ENCODE data around the gene PRKN. TPM values are rescaled to one million over a fixed set of nuclear protein-coding genes. Genes with fewer than 3 reads are reported as not detected.

The PRKN gene
- total RNA-seq, 2 donors from 2014 or later: 10.7 to 21.2 TPM

DNA sequence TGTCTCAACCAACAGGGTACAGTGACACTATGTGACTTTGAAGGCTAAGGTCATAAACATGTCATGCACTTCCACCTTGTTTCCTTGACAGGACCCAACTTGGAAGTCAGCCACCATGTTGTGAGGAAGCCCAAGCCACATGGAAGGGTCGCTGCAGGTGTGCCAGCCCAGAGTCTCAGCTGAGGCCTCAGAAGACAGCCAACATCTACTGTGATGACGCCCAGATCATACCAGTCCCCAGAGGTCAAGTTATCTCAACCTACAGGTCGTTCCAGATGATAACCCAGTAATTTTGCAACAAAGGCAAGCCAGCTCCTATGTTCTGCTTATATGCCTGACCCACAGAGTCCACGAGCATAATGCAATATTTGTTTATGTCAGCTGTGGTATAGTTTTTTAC, 1077.7 kb downstream of the PRKN start:
- no peaks in the 10 kb centered on the region for H3K27me3 ChIP-seq (replicated peaks; ENCODE audit: insufficient read depth)
- intact Hi-C loops (cut with DNase I): no loop called here
- WGBS: 74% methylated on average over 4 of the region's 4 CpGs
- H3K27ac ChIP-seq: no peak overlapping the region
- TF ChIP-seq POLR2AphosphoS5 (IDR thresholded peaks at IDR 0.05) (no peak), POLR2A (IDR thresholded peaks at IDR 0.05) (no peak)
- TF ChIP-seq, protein P1, sequence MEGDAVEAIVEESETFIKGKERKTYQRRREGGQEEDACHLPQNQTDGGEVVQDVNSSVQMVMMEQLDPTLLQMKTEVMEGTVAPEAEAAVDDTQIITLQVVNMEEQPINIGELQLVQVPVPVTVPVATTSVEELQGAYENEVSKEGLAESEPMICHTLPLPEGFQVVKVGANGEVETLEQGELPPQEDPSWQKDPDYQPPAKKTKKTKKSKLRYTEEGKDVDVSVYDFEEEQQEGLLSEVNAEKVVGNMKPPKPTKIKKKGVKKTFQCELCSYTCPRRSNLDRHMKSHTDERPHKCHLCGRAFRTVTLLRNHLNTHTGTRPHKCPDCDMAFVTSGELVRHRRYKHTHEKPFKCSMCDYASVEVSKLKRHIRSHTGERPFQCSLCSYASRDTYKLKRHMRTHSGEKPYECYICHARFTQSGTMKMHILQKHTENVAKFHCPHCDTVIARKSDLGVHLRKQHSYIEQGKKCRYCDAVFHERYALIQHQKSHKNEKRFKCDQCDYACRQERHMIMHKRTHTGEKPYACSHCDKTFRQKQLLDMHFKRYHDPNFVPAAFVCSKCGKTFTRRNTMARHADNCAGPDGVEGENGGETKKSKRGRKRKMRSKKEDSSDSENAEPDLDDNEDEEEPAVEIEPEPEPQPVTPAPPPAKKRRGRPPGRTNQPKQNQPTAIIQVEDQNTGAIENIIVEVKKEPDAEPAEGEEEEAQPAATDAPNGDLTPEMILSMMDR (IDR thresholded peaks at IDR 0.05): no peak
- DNase-seq (ENCODE audit: low spot score): no peak
- H3K36me3 ChIP-seq: no peaks in the 10 kb centered on the region
- no peaks in the 10 kb centered on the region for H3K9me3 ChIP-seq
- H3K4me1 ChIP-seq (replicated peaks): no peaks in the 10 kb centered on the region
- H3K4me3 ChIP-seq: no peak overlapping the region

DNA sequence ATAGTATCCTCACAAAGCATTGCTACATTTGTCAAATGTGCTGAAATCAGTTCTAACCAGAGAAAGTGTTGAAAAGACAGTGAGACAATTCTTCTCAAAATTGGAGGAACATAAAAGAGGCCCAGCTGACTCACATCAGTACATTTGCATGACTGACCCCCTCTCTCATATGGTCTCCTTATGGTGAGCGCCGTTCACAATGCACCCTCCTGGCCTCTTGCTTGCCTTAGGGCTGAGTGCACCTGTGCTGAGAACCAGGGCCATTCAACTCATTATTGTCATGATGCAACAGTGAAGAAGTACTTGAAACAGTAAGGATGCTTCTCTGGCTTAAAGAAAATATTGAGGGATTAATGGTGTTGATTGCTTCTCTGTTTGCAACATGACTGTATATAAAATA, 1078.5 kb downstream of the PRKN start:
- H3K27me3 ChIP-seq (replicated peaks; ENCODE audit: insufficient read depth): no peaks in the 10 kb centered on the region
- H3K4me3 ChIP-seq: no peak overlapping the region
- WGBS: 92% methylated on average over 2 of the region's 2 CpGs
- no peaks in the 10 kb centered on the region for H3K36me3 ChIP-seq
- H3K9me3 ChIP-seq: no peaks in the 10 kb centered on the region
- TF ChIP-seq POLR2A (IDR thresholded peaks at IDR 0.05) (no peak), POLR2AphosphoS5 (IDR thresholded peaks at IDR 0.05) (no peak)
- TF ChIP-seq, protein P1 (IDR thresholded peaks at IDR 0.05): no peak
- no peak for DNase-seq (ENCODE audit: low spot score)
- intact Hi-C loops (cut with DNase I): no loop called here
- H3K27ac ChIP-seq: no peak overlapping the region
- H3K4me1 ChIP-seq (replicated peaks): no peaks in the 10 kb centered on the region

DNA sequence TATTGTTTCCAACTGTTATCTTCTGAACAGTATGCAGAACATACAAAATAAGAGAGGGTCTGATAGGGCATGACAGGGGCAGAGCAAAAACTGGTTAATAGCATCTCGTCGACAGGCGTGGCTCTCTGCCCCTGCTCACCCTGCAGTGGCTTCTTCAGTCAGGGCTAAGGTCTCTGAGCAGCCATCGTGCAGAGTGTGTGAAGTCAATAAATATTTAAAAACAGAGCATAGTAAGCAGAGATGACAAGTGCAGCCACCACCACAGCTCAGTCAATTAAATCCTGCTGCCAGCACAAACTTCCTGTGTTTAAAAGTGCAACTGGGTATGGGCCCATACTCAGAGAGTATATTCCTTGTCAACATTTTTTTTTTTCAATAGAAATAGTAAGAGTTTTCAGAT, 1080.3 kb downstream of the PRKN start:
- 49% methylated on average over 4 of the region's 4 CpGs for WGBS
- TF ChIP-seq, protein P1 (IDR thresholded peaks at IDR 0.05): no peak
- TF ChIP-seq POLR2A (IDR thresholded peaks at IDR 0.05): no peak
- TF ChIP-seq POLR2AphosphoS5 (IDR thresholded peaks at IDR 0.05): no peak

DNA sequence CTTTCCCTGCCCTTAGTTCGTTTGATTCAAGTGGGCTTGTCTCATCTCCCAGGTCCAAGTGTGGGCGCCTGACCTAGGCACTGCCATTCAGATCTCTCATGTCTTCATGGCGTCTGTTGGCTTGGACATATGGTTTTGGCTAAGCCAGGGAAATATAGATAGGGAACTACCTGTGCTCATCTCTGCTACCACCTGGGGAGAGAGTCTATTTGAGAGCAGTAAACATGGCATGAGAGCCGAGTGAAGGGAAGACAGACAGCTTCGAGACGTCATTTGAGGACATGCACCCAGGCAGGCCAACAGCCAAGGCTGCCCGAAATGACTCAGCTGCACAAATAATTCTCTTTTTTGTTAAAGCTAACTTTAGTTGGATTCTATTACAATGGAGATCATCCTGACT, 1083.0 kb downstream of the PRKN start:
- Histone ChIP-seq H3K4me1 (replicated peaks) (no peaks in the 10 kb centered on the region), H3K27ac (no peak overlapping the region), H3K27me3 (replicated peaks; ENCODE audit: insufficient read depth) (no peaks in the 10 kb centered on the region), H3K36me3 (no peaks in the 10 kb centered on the region), H3K4me3 (no peak overlapping the region), H3K9me3 (no peaks in the 10 kb centered on the region)
- no peak for DNase-seq (ENCODE audit: low spot score)
- TF ChIP-seq, protein P1 (IDR thresholded peaks at IDR 0.05): no peak
- no peak for TF ChIP-seq POLR2A (IDR thresholded peaks at IDR 0.05)
- no peak for TF ChIP-seq POLR2AphosphoS5 (IDR thresholded peaks at IDR 0.05)
- intact Hi-C loops (cut with DNase I): no loop called here
- WGBS: 60% methylated on average over 7 of the region's 7 CpGs

More for the DNA sequence above, 1080.3 kb downstream of the PRKN start:
- intact Hi-C loops (cut with DNase I): no loop called here
- Histone ChIP-seq H3K27me3 (replicated peaks; ENCODE audit: insufficient read depth) (no peaks in the 10 kb centered on the region), H3K4me3 (no peak overlapping the region), H3K4me1 (replicated peaks) (no peaks in the 10 kb centered on the region), H3K9me3 (no peaks in the 10 kb centered on the region), H3K36me3 (no peaks in the 10 kb centered on the region), H3K27ac (no peak overlapping the region)
- DNase-seq (ENCODE audit: low spot score): no peak

GRCh38 chr6:161641175-161641574, 1086.4 kb downstream of the PRKN start:
- 89% methylated on average over 1 of the region's 1 CpG for WGBS
- intact Hi-C loops (cut with DNase I): no loop called here
- no peaks in the 10 kb centered on the region for H3K27me3 ChIP-seq (replicated peaks; ENCODE audit: insufficient read depth)
- no peaks in the 10 kb centered on the region for H3K36me3 ChIP-seq
- no peaks in the 10 kb centered on the region for H3K9me3 ChIP-seq
- H3K4me1 ChIP-seq (replicated peaks): no peaks in the 10 kb centered on the region
- no peak for DNase-seq (ENCODE audit: low spot score)
- H3K27ac ChIP-seq: no peak overlapping the region
- H3K4me3 ChIP-seq: no peak overlapping the region
- TF ChIP-seq, protein P1 (IDR thresholded peaks at IDR 0.05): no peak
- TF ChIP-seq POLR2AphosphoS5 (IDR thresholded peaks at IDR 0.05) (no peak), POLR2A (IDR thresholded peaks at IDR 0.05) (no peak)
